Measurements from ENCODE around the gene NT5M.

GRCh38 chr17:17269926-17270773, 33.0 kb upstream of the NT5M start:
- TF ChIP-seq GLIS3 (CRISPR knock-in tag; IDR thresholded peaks at IDR 0.05) = no peak
- TF ChIP-seq, protein P1, sequence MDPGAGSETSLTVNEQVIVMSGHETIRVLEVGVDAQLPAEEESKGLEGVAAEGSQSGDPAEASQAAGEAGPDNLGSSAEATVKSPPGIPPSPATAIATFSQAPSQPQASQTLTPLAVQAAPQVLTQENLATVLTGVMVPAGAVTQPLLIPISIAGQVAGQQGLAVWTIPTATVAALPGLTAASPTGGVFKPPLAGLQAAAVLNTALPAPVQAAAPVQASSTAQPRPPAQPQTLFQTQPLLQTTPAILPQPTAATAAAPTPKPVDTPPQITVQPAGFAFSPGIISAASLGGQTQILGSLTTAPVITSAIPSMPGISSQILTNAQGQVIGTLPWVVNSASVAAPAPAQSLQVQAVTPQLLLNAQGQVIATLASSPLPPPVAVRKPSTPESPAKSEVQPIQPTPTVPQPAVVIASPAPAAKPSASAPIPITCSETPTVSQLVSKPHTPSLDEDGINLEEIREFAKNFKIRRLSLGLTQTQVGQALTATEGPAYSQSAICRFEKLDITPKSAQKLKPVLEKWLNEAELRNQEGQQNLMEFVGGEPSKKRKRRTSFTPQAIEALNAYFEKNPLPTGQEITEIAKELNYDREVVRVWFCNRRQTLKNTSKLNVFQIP (CRISPR knock-in tag; IDR thresholded peaks at IDR 0.05; ENCODE audit: borderline replicate concordance, low read depth) = no peak

Measured in SK-N-SH treated with all-trans-retinoic acid at 6 μM for 48 hours (cell line).